ENCODE data around the gene SOX18. TPM values are rescaled to one million over a fixed set of nuclear protein-coding genes. Genes with fewer than 3 reads are reported as not detected.

SOX18 gene
- total and polyA plus RNA-seq, 2 of the 13 experiments (the other 11 are each of a cell fraction or from before 2014, with no cell fraction given) = 1.6 to 1.9 TPM

GRCh38 chr20:64036346-64037198 lies 12.9 kb downstream of the SOX18 start (continued):
- TF ChIP-seq ZBTB14 (CRISPR knock-in tag; IDR thresholded peaks at IDR 0.05) (no peak), ZNF329 (CRISPR knock-in tag; IDR thresholded peaks at IDR 0.05; ENCODE audit: low read depth) (no peak), CBX2 (IDR thresholded peaks at IDR 0.05; ENCODE audit: low read depth, low read length) (no peak), CBX2 (CRISPR knock-in tag; IDR thresholded peaks at IDR 0.05; ENCODE audit: low read depth) (no peak), FOXM1 (CRISPR knock-in tag; IDR thresholded peaks at IDR 0.05) (no peak), SNRNP70 (IDR thresholded peaks at IDR 0.05; ENCODE audit: low read depth, low read length) (no peak), ZNF18 (CRISPR knock-in tag; IDR thresholded peaks at IDR 0.05; ENCODE audit: insufficient replicate concordance) (peak; percentile 25), FOXA1 (IDR thresholded peaks at IDR 0.05) (no peak), FOXA1 (CRISPR knock-in tag; IDR thresholded peaks at IDR 0.05) (peak; percentile 13; the same call in 1 of the 2 replicates), AKNA (CRISPR knock-in tag; IDR thresholded peaks at IDR 0.05; ENCODE audit: borderline replicate concordance) (peak; percentile 96; the same call in 1 of the 2 replicates), MLX (CRISPR knock-in tag; IDR thresholded peaks at IDR 0.05) (no peak), BCL3 (CRISPR knock-in tag; IDR thresholded peaks at IDR 0.05) (no peak; the same call in 1 of the 2 replicates), ZBTB46 (CRISPR knock-in tag; IDR thresholded peaks at IDR 0.05; ENCODE audit: borderline replicate concordance) (peak; percentile 91), ZFP41 (CRISPR knock-in tag; IDR thresholded peaks at IDR 0.05; ENCODE audit: borderline replicate concordance) (no peak), TEAD3 (CRISPR knock-in tag; optimal IDR thresholded peaks at IDR 0.05; ENCODE audit: borderline replicate concordance) (no peak), ZFP82 (CRISPR knock-in tag; IDR thresholded peaks at IDR 0.05; ENCODE audit: borderline replicate concordance) (peak; percentile 61; the same call in 1 of the 2 replicates), ZFP62 (CRISPR knock-in tag; IDR thresholded peaks at IDR 0.05) (no peak)

Data from HepG2 (cell line).